Stimulated activated effector memory CD8-positive, alpha-beta T cell treated with anti-CD3 and anti-CD28 coated beads, Interleukin-12 subunit alpha, Interleukin-12 subunit beta, amount 100 ng/mL, for 72 hours (primary cell): ENCODE results near the gene MAPK14.
A peak's percentile ranks its signal among the peaks of the same experiment; 100 is the strongest.

Experiments
- ATAC-seq: fragments of 150-1000 bp; cut with Tn5 transposase; 2 replicates; pipeline ENCODE4 v1.10.0; 2021
- DNase-seq, 2 donors: peaks; one replicate each; pipeline ENCODE4 v3.0.0; 2021 to 2022; ENCODE audit warnings: low spot score in 2 of 2
- H3K27ac Mint-ChIP-seq: one replicate; pipeline ENCODE4 v1.8.0; 2022; ENCODE audit warnings: mild to moderate bottlenecking, mixed read lengths
- H3K36me3 Mint-ChIP-seq: one replicate; pipeline ENCODE4 v1.8.0; 2022; ENCODE audit warnings: mild to moderate bottlenecking, mixed read lengths
- H3K4me1 Mint-ChIP-seq: one replicate; pipeline ENCODE4 v1.8.0; 2022; ENCODE audit warnings: mixed read lengths
- H3K4me3 Mint-ChIP-seq: one replicate; pipeline ENCODE4 v1.8.0; 2022; ENCODE audit warnings: mild to moderate bottlenecking, mixed read lengths
- H3K9me3 Mint-ChIP-seq: one replicate; pipeline ENCODE4 v1.8.0; 2022; ENCODE audit warnings: mixed read lengths

MAPK14 gene

DNA sequence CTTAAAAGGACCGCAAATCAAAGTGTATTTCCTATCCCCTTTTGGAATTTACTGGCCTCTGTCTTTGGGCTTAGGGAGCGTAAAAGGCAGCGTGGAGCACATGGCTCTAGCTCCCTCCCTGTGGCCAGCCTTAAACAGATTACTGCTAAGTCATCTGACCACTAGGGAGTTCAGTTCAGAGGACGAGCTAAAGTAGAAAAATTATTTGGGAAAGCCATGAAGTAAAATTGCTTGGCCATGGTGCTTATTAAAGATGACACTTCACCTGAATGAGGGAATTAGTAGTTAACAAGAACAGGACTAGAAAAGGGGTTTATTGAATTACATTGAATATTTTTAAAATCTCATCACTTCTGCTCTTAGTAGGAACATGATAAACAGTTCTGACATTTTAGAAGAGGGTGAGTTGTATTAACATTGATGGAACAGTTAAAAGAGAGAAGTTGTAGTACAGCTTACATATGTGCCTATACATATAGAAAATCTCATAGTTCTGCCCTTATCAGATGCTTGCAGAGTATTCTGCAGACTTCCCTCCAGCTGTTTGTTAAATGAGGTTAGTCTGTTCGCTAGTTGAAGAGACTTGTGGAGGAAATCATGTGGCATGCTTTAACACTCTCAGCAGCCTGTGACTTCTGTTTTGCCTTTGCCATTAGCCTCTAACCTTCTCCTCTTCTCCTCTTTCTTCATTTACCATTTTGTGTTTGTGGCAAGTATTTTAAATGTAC is 71.5 kb downstream of the MAPK14 start:
- Mint-ChIP-seq H3K9me3 (no peaks in the 10 kb centered on the region), H3K4me1 (peaks cover 55% of the 10 kb centered on the region), H3K36me3 (peaks cover 33% of the 10 kb centered on the region), H3K4me3 (peak overlapping the region; percentile 22), H3K27ac (peak overlapping the region; percentile 73)
- ATAC-seq: no peak
- DNase-seq: no peak

DNA sequence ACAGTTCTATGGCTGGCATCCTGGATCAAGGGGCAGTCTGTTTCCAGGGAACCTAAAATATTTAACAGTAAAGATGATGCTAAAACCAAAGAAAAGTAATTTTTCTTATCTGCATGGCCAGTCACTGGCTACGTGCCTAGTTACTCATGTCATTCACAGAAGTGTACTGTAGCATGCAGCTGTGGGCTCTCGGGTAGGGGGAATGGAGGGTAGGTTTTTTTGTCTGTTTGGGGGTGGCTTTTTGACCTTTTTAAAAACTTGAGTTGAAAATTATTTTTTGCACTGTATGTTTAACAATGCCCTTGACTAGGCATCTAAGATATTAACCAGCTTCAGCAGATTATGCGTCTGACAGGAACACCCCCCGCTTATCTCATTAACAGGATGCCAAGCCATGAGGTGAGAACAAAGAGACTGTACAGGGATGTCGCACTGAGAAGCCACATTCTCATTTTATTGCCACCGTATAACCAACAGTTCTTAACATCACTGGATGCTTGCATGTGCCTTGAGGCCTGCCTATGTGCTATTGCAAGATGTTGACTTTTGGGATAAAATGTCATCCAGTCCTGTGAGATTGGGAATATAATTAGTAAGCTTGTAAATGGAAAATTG is 72.4 kb downstream of the MAPK14 start:
- Mint-ChIP-seq H3K27ac (peak overlapping the region; percentile 73), H3K9me3 (no peaks in the 10 kb centered on the region), H3K4me1 (peaks cover 50% of the 10 kb centered on the region), H3K36me3 (peaks cover 28% of the 10 kb centered on the region), H3K4me3 (peak overlapping the region; percentile 22)
- peak; percentile 84 for ATAC-seq
- DNase-seq: no peak

GRCh38 chr6:36101691-36102090 is 74.1 kb downstream of the MAPK14 start:
- DNase-seq: no peak

GRCh38 chr6:36102853-36103252 is 75.2 kb downstream of the MAPK14 start:
- Mint-ChIP-seq H3K27ac (peak overlapping the region; percentile 85), H3K4me1 (peaks cover 42% of the 10 kb centered on the region), H3K36me3 (peaks cover 50% of the 10 kb centered on the region), H3K9me3 (no peaks in the 10 kb centered on the region), H3K4me3 (no peak overlapping the region)
- ATAC-seq: no peak
- DNase-seq: no peak

More at GRCh38 chr6:36101691-36102090, 74.1 kb downstream of the MAPK14 start:
- Mint-ChIP-seq H3K9me3 (no peaks in the 10 kb centered on the region), H3K36me3 (peaks cover 41% of the 10 kb centered on the region), H3K27ac (peak overlapping the region; percentile 85), H3K4me1 (peaks cover 39% of the 10 kb centered on the region), H3K4me3 (no peak overlapping the region)
- ATAC-seq: no peak

DNA sequence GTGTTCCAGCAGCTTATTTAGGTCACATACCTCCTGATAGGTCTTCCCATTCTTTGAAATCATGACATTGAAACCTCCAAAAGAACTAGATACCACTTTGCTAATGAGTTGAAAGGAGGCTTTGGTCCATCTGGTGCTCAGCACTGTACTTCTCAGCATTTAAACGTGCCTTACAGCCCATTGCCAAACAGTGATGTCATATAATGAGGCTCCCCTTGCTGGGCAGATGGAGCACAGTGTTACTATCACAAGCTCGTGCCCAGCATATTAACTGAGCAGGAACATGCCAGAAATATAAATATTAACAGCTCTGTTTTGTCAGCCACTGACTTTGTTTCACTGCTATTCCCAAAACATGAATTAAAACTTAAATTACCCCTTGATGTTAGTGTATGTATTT is 77.2 kb downstream of the MAPK14 start:
- no peaks in the 10 kb centered on the region for H3K9me3 Mint-ChIP-seq
- H3K4me3 Mint-ChIP-seq: no peak overlapping the region
- H3K4me1 Mint-ChIP-seq: peaks cover 48% of the 10 kb centered on the region
- ATAC-seq (no peak), DNase-seq (no peak)
- peak overlapping the region; percentile 23 for H3K27ac Mint-ChIP-seq
- peaks cover 65% of the 10 kb centered on the region for H3K36me3 Mint-ChIP-seq

GRCh38 chr6:36109092-36109491 is 81.5 kb downstream of the MAPK14 start:
- no peak overlapping the region for H3K4me3 Mint-ChIP-seq
- ATAC-seq: peak; percentile 69
- peaks cover 29% of the 10 kb centered on the region for H3K4me1 Mint-ChIP-seq
- H3K36me3 Mint-ChIP-seq: peaks cover 52% of the 10 kb centered on the region
- H3K9me3 Mint-ChIP-seq: no peaks in the 10 kb centered on the region
- H3K27ac Mint-ChIP-seq: peak overlapping the region; percentile 60
- no peak for DNase-seq

- H3K4me3 Mint-ChIP-seq: no peak overlapping the region
- ATAC-seq (no peak), DNase-seq (no peak)
- no peaks in the 10 kb centered on the region for H3K9me3 Mint-ChIP-seq
- H3K4me1 Mint-ChIP-seq: peaks cover 37% of the 10 kb centered on the region
- peaks cover 50% of the 10 kb centered on the region for H3K36me3 Mint-ChIP-seq
- H3K27ac Mint-ChIP-seq: peak overlapping the region; percentile 60
Observed at GRCh38 chr6:36110050-36110449, 82.4 kb downstream of the MAPK14 start.

DNA sequence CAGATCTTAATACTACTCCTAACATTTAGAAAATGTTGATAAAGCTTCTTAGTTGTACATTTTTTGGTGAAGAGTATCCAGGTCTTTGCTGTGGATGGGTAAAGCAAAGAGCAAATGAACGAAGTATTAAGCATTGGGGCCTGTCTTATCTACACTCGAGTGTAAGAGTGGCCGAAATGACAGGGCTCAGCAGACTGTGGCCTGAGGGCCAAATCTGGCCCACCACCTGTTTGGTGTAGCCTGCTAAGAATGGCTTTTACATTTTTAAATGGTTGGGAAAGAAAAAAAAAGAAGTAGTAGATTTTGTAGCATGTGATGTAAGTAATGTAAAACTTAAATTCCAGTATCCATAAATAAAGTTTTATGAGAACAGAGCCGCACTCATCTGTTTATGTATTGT is 83.3 kb downstream of the MAPK14 start:
- peaks cover 43% of the 10 kb centered on the region for H3K4me1 Mint-ChIP-seq
- no peak overlapping the region for H3K27ac Mint-ChIP-seq
- ATAC-seq: no peak
- H3K4me3 Mint-ChIP-seq: no peak overlapping the region
- DNase-seq: no peak
- H3K9me3 Mint-ChIP-seq: no peaks in the 10 kb centered on the region
- peaks cover 49% of the 10 kb centered on the region for H3K36me3 Mint-ChIP-seq

DNA sequence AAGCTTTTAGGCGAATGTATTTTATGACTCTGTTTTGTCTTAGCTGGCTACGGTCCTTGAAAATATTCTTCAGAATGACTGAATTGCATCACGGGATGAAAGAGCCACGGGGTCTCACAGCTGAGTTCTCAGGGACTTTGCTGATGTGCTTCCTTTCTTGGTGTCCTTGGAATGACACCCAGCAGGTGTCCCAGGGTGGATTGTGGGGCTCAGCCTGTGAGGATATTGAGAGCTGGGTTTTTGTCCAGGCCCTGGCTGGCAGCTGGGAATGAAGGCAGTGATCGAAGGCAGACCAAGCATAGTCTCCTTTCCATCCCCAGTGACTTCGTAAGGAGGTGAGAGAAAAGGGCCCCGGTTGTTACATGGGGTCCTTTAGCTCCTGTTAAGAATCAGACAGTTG is 83.9 kb downstream of the MAPK14 start:
- Mint-ChIP-seq H3K27ac (peak overlapping the region; percentile 14), H3K4me3 (no peak overlapping the region), H3K36me3 (peaks cover 42% of the 10 kb centered on the region), H3K4me1 (peaks cover 46% of the 10 kb centered on the region), H3K9me3 (no peaks in the 10 kb centered on the region)
- DNase-seq (no peak), ATAC-seq (no peak)

DNA sequence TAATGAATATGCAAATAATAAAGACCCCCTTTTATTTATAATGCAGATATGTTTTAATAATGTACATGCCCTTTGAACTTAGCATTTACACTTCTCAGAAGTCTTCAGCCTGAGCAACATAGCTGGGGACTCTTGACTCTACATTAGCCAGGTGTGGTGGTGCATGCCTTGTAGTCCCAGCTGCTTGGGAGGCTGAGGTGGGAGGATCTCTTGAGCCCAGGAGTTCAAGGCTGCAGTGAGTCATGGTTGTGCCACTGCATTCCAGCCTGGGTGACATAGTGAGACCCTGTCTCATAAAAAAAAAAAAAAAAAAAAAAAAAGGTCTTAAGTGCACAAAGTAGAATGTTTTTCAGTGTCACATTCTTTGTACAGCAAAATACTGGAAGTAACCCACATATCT is 85.4 kb downstream of the MAPK14 start:
- no peak overlapping the region for H3K4me3 Mint-ChIP-seq
- H3K9me3 Mint-ChIP-seq: no peaks in the 10 kb centered on the region
- H3K4me1 Mint-ChIP-seq: peaks cover 57% of the 10 kb centered on the region
- ATAC-seq: no peak
- DNase-seq: no peak
- H3K27ac Mint-ChIP-seq: peak overlapping the region; percentile 85
- peaks cover 27% of the 10 kb centered on the region for H3K36me3 Mint-ChIP-seq

DNA sequence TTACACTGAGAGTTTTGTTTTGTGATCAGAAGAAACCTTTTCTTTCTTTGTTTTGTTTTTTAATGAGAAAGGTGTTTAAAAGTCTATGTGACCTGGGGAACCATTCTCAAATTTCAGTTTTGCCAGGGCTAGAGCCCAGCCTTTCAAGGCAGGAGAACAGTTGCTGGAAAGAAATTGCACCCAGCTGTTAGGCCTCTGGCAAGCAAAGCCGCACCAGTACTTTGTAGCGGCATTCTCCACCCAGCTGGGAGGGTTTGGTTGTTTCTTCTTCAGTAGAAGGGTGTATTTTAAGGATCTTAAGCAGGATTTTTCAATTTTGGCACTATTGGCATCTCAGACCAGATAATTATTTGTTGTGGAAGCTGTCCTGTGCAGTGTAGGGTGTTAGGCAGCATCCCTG is 86.1 kb downstream of the MAPK14 start:
- Mint-ChIP-seq H3K27ac (peak overlapping the region; percentile 85), H3K36me3 (peaks cover 21% of the 10 kb centered on the region), H3K4me3 (no peak overlapping the region), H3K9me3 (no peaks in the 10 kb centered on the region), H3K4me1 (peaks cover 57% of the 10 kb centered on the region)
- no peak for ATAC-seq
- no peak for DNase-seq

- peak overlapping the region; percentile 85 for H3K27ac Mint-ChIP-seq
- H3K4me3 Mint-ChIP-seq: peak overlapping the region; percentile 56
- H3K4me1 Mint-ChIP-seq: peaks cover 59% of the 10 kb centered on the region
- ATAC-seq (no peak), DNase-seq (no peak)
- H3K36me3 Mint-ChIP-seq: peaks cover 12% of the 10 kb centered on the region
- H3K9me3 Mint-ChIP-seq: no peaks in the 10 kb centered on the region
Observed at GRCh38 chr6:36114798-36115408, 87.3 kb downstream of the MAPK14 start.

GRCh38 chr6:36115412-36115811 is 87.8 kb downstream of the MAPK14 start:
- H3K4me3 Mint-ChIP-seq: peak overlapping the region; percentile 56
- no peaks in the 10 kb centered on the region for H3K9me3 Mint-ChIP-seq
- peak overlapping the region; percentile 85 for H3K27ac Mint-ChIP-seq
- peaks cover 64% of the 10 kb centered on the region for H3K4me1 Mint-ChIP-seq
- H3K36me3 Mint-ChIP-seq: peaks cover 9% of the 10 kb centered on the region
- ATAC-seq (no peak), DNase-seq (no peak)

- Mint-ChIP-seq H3K36me3 (peaks cover 9% of the 10 kb centered on the region), H3K4me3 (no peak overlapping the region), H3K4me1 (peaks cover 72% of the 10 kb centered on the region), H3K9me3 (no peaks in the 10 kb centered on the region), H3K27ac (peak overlapping the region; percentile 99)
- ATAC-seq (no peak), DNase-seq (no peak)
Observed at GRCh38 chr6:36116066-36116864, 88.7 kb downstream of the MAPK14 start.

GRCh38 chr6:36116943-36117342 is 89.3 kb downstream of the MAPK14 start:
- no peak for DNase-seq
- Mint-ChIP-seq H3K4me3 (no peak overlapping the region), H3K27ac (peak overlapping the region; percentile 99), H3K9me3 (no peaks in the 10 kb centered on the region), H3K4me1 (peaks cover 79% of the 10 kb centered on the region), H3K36me3 (peaks cover 13% of the 10 kb centered on the region)
- ATAC-seq: no peak
